ENCODE results near the gene NPHP1.

- TF ChIP-seq CTCF (IDR thresholded peaks at IDR 0.05; ENCODE audit: borderline replicate concordance, extremely low read depth, low read length, poor library complexity, severe bottlenecking) (no peak), EZH2 (IDR thresholded peaks at IDR 0.05; ENCODE audit: borderline replicate concordance, low read depth, low read length, severe bottlenecking) (no peak)
Observed at GRCh38 chr2:110124939-110125691, 79.7 kb downstream of the NPHP1 start.

All from DND-41 (cell line).